HG02588 (cell line): Measurements from ENCODE around the gene MFNG.

ENCODE experiments used
- ATAC-seq: cut with Tn5 transposase; IDR thresholded peaks from one replicate; pipeline ENCODE4 v1.9.1; 2021; ENCODE audit warnings: mild to moderate bottlenecking, moderate library complexity; ENCODE audit not compliant: unreplicated experiment

MFNG gene

DNA sequence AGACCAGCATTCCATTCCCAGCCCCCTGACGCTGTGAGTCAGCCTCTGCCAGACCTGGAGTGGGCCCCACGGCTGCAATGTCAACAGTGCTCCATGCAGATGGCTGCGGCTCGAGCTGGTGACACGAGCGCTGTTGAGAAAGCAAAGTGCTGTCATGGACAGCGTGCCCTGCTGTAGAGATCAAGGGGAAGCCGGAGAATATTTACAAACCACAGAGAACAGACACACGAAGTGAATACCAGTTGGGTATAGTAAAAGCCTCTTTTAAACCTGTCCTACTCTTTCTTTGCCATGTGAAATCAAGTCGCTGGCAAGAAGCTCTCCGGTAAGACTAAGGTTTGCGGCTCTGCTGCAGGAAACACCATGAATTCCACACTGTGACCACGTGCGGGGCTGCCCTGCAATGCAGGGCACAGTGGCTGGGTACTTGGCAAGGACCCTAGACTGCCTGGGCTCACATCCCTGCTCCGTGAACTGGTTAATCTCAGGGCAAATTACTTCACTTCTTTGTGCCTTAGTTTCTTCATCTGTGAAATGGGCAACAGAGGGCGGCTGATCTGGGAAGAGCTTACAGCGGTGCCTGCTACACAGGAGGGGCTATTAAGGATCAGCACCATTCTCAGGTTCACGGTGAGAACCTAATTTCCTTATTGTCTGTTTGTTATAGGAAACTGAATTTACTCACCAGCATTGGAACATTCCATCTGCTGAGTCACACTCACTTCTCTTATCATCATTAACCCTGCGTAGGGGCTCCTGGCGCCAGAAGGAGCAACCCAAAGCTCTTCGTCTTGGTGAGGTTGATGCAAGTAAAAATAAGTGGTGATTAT, 31.1 kb downstream of the MFNG start:
- no peak for ATAC-seq

DNA sequence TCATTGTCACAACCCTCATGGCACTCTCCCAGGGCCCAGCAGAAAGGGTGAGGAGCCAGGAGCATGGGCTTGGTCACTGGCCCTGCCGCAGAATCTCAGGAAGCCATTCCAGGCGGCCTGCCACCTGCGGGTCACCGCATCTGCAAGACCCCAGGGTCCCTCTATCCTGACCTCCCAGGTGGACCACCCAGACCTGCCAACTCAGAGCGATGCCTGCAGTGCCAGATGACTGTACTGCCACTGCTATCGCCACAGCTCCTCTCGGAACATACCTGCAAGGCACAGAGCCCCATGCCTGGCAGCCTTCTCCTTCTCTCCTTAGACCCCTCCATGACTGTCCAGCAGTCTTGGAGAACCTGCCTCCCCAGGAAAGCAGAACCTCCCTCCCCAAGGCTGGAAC, 32.5 kb downstream of the MFNG start:
- ATAC-seq, result no peak

DNA sequence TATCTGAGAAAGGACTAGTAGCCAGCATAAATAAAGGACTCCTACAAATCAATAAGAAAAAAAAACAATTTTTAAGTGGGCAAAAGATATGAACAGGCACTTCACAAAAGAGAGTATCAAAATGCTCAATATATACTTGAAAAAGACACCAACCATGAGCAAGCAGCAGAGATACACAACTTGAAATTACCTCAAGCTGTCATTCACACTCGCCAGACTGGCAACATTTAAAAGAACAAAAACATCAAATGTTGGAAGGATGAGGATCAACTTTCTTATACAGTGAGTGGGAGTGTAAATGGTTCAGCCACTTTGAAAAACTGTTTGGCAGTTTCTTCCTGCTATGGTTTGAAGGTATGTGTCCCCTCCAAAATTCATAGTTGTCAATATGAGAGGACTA, 35.0 kb downstream of the MFNG start:
- no peak for ATAC-seq

DNA sequence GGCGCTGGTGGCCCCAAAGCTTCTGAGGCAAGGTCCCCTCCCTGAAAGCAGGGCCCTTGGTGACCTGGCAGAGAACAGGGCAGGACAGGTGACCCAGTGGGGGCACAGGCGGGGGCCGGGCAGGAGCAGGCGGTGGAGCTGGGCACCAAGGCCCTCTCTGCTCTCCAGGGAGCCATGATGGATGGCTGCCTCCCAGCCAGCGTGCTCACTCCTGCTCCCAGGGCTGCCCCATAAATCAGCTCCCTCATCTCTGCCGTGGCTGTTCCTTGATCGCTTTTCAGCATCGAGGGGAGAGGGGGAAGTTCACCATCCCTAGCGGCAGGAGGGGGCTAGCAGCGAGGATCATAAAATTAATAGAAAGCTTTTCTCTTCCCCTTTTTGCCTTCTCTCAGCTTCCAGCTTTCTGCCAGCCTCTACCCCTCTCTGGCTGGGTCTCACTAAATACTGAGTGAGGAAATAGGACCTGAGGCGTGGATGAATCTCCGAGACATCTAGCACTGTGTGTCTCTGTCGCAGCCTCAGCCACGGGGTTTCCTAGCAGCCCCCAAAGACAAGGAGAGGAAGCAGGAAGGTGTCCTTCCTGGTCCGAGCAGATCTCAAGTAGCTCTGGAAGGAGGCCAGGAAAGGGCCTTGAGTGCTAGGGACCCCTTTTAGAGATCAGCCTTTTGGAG, 36.7 kb downstream of the MFNG start:
- no peak for ATAC-seq

DNA sequence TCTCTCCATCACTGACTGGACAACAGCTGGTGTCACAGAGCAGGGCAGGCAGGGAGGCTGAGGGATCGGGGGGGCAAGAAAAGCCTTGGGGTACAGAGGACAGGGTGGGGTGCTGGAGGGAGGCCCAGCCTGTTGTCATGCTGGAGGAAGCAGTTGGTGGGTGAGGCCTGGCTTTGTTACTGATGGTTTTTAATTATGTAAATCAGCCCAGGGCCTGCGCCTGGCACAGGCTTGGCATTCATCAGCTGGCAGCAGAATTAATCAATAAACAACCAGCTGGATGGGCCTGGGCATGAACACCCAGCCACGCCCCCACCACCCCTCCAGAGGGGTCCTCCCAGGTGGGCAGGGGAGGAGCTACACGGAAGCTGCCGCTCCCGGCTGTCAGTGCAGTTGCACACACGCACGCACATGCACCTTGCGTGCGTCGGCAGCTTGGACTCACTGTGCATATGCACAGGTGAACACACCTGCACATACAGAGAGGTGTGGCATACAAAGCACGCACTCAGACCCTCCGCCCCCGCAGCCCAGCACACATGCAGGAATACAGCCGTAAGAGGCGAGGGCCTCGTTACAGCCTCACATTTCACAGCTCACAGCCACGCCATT, 37.6 kb downstream of the MFNG start:
- ATAC-seq, result no peak

DNA sequence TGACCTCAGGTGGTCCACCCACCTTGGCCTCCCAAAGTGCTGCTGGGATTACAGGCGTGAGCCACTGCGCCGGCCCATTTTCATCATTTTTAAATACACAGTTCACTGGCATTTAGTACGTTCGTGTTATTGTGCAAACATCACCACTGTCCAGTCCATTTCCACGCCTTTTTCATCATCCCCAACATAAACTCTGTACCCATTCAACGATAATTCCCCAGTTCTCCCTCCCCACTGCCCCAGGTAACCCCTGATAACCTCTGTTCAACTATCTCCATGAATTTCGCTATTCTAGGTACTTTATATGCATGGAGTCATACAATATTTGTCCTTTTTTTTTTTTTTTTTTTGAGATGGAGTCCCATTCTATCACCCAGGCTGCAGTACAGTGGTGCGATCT, 40.7 kb downstream of the MFNG start:
- ATAC-seq, result no peak

DNA sequence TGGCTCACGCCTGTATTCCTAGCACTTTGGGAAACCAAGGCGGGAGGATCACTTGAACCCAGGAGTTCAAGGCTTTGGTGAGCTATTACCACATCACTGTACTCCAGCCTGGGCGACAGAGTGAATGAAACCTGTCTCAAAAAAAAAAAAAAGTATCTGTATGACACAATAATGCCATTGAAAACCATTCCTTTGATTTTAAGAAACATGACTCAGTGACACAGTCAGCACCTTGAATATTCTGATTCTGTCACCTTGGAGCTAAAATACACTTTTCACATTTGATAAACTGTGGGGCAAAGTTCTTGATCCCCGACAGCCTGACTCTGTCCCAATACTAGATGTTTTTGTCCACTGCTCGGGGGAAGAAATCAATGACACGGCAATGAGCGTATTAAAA, 42.2 kb downstream of the MFNG start:
- no peak for ATAC-seq

DNA sequence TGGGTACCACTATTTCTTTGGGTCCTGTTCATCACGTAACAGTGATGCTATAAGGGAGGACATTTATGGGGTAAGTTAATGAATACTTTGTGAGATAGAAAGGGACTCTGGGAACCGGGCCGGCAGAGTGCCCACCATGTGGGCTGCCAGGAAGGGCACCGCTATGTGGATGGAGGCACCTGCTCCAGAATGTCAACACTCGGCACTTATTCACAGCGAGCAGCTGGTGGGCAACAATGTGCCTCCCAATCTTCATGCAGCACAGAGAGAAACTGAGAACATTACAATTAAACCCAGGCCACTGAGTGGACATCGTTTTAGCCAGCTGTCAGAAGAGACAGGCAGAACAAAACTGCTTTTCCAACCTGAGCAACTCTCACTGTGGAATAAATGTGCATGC, 43.1 kb downstream of the MFNG start:
- ATAC-seq, result no peak

DNA sequence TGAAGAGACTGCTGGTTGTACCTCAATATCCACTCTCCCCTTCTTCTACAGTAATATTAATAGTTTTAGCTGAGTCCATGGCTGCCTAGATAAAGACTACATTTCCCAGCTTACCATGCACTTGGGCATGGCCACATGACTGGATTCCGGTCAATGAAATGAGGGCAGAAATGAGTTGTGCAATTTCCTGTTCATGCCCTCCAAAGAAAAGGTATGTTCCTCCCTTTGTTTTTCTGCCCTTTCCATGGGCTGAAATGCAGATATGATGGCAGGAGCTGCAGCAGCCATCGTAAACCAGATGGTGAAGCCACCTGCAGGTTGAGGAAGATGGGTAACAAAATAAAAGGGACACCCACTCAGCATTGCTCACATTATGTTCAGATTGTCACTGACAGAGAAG, 43.6 kb downstream of the MFNG start:
- no peak for ATAC-seq

DNA sequence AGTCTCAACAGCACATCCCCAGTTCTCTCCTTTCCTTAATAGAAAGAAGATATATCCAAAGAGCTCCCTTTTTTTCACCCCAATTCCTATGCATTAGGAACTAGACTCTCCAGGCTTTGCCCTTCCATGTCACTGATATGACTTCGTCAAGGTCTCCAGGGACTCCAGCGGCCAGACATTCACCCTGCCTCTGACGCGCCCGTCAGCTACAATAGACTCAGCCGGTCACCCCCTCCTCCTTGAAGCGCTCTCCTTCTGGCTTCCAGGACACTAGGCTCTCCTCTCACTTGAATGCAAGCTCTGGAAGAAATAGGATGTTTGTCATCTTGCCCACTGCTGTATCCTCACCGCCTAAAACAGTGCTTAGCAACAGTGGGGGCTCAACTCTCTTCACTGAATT, 44.0 kb downstream of the MFNG start:
- ATAC-seq, result no peak

DNA sequence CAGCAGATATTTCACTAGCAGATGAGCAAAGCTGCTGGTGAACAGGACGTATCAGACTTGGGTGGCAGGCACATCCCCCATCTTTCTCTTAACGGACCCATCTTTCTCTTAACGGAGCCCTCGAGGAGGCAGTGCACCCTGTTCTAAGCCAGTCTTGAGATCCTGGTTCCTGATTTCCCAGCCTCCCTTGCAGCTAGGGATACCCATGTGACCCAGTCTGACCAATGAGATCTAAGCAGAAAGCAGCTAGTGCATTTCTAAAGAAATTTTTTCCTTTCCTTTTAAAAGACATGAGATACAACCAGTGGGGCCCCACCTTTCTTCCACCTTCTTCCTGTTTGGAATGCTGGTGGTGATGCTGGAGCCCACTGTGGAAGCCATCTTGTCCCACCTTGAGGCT, 45.3 kb downstream of the MFNG start:
- no peak for ATAC-seq

DNA sequence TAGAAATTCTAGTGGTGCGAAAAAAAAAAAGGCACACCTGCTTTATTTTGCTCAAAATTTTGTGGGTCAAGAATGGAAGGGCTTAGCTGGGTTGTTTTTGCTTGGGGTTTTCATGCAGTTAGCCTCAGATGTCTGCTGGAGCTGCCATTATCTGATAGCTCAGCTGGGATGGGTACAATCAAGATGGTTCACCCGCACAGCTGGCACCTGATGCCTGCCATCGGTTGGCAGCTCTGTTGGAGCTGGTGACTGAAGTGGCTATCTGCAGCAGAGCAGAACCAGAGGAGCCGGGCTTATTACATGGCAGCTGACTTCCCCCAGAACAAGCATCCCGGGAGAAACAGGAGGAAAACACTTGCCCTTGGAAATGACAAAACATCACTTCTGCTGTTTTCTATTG, 46.8 kb downstream of the MFNG start:
- no peak for ATAC-seq

DNA sequence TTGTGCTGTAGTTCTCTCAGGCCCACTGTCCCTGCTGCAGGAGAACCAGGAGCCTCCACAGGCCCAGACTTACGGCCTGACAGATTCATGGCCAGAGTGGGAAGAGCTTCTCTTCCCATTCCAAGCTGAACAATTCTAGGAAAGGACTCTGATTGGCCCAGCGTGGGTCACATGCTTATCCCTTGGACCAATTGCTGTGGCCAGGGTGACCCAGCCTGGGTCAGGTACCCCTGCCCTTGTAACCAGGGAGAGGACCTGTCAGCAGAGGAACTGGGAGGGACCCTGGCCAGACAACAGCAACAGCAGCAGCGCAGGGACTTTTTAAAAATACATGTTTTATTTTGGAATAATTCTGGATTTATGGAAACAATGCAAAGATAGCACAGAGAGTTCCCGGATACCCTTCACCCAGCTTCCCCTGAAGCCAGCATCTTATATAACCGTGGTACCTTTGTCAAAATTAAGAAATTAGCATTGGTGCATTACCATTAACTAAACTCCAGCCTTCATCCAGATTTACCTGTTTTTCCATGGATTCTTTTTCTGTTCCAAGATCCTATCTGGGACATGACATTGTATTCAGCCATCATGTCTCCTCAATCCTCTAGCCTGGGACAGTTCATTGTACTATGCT, 50.1 kb downstream of the MFNG start:
- no peak for ATAC-seq

DNA sequence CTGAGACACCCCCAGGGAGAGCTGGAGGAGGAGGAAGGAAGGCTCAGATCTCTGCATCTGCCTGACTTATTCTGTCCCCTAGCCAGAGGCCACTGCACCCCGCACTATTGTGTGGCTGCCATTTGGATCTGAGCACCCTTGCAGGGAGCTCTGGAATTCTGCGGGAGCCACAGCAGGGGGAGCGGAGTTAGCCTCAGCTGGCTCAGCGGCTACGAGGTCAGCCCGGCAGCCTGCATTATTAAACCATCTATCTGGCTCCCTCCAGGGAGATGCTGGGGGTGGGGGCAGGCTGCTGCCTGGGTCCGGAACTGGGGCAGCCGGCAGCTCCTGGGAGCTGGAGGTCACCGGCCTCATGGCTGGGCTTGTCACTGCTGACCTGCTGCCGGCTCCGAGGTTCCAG, 52.4 kb downstream of the MFNG start:
- no peak for ATAC-seq

DNA sequence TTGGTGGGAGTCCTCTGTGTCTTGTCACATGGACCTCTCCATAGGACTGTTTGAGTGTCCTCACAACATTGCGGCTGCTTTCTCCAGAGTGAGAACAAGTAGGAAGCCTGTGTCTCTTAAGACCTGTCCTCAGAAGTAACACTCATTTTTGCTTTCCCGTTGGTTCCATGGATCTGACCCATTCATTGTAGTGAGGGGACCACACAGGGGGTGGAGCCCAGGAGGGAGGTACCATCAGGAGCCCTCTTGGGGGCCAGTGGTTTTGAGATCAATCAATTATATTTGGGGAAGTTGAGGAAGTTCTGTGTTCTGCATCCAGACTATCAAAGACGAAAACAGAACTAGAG, 53.5 kb downstream of the MFNG start:
- no peak for ATAC-seq

DNA sequence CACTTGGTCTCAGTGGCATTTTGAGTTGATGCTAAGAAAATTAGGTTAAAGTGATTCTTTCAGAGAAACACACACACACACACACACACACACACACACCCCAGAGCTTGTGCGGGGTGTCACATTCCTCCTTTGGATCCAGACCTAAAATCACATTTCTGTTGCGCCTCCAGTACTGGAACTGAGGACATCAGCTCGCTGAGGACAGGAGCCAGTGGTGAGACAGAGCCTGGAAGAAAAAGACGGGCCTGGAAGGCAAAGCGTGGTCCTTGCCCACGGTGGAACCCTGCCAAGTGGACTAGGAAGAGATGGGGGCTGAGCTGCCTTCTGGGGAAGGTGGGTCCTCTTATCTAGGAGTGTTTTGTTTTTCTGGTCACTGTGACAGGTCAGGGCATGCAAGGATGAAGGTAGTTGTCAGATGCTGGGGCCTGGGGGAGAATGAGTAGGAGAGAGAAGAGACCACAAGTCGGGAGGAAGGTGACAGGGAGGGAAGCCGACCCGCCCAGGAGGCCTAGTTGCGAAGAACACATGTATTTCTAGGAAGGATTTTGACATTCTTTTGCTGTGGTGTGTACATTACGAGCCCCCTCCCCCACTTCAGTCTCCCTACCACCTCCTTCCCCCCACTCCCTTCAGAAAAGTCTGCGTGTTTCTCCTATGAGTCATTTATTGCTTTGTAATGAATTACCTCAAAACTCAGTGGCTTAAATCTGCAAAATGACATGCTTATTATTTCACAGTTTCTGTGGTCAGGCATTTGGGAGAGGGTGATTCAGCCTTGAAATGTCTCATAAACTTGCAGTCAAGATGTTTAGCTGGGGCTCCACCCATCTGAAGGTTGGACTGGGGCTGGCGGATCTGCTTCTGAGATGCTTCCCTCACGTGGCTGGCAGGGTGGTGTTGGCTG, 54.1 kb downstream of the MFNG start:
- ATAC-seq, result no peak

DNA sequence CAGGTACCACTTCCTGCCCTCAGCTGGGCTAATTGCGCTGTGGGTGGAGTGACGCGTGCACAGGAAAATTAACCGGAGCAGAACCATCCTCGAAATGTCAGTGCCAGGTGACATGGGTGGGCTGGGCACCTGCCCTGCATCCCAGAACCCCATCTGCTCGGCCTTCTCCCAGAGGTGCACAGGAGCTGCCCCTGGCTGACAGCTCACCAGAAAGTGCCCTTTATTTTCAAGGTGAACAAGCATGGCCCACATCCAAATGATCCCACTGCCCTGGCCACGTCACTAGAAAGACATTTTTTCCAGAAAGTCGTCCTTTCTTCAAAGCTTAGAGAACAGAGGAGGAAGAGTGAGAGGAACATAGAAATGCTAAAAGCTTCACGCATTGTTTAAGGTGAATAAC, 54.8 kb downstream of the MFNG start:
- ATAC-seq, result no peak

DNA sequence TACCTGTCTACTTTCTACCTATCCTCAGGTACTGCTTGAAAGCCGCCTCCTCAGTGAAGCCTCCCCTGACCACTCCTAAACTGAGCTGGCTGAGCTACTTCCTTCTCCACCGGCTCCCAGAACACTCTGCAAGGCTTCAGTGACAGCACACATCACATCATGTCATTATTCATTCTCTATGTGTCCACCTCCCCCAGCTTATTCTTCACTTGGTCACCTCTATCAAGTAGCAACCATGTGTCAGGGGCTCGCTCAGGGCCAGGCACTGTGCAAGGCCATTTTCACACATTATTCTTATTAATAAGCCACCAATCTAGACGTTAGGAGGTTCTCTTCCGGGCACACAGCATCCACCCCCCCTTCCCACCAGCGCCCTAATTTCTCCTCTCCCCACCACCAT, 55.2 kb downstream of the MFNG start:
- ATAC-seq, result no peak

DNA sequence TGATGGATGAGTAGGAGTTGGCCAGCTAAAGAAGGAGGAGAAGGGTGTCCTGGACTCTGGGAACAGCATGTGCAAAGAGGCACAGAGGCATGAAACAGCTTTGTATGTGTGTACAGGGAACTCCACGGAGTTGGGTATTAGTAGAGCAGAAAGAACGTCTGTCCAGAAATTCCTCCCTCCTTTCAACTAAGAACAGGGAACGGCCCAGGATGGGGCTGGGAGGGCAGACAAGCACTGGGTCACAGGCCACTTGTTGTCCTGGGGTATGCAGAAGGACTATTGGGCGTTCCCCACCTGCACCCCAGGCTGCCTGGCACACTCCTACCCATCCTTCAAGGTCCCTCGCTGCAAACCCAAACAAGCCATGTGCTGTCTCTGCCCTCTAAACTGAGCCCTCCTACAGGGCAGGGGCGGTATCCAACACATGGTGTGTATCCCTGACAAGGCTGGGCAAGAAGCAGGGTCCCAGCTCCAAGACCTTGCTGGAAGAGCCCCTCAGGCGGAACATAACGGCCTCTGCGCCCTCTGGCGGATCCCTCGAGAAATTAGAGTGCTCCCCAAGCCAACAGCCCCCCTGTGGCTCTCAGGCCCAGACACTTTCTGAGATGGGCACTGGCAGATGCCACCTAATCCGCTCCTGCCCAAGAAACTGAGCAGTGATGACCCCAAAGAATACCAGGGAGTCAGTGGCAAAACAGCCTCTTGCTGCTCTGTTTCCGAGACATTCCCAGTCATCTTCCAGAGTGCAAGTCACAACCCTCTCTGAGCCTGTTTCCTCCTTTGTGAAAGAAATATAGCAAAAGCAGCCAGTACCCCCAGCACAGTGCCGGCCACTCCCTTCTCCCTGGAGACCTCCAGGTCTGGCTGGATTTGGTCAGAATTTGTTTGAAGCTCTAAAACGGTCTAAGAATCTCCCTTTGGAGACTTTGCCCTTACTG, 57.3 kb downstream of the MFNG start:
- ATAC-seq, result no peak
